Lower lobe of right lung (tissue), 2 donors: ENCODE data around the gene TINAGL1. TPM values are rescaled to one million over a fixed set of nuclear protein-coding genes. Genes with fewer than 3 reads are reported as not detected.

Source experiments
- ATAC-seq, 2 donors: fragments of 200-7000 bp; cut with Tn5 transposase; one replicate each; pipeline ENCODE4 v1.9.1; 2020 to 2022; ENCODE audit warnings: mild to moderate bottlenecking in 2 of 2, moderate library complexity in 2 of 2
- DNase-seq: peaks from one replicate; pipeline ENCODE4 v3.0.0-alpha.2; 2020
- H3K27ac ChIP-seq: fragments of 200-600 bp; one replicate; pipeline ENCODE4 v1.8.0; 2022
- H3K27me3 ChIP-seq: fragments of 200-600 bp; one replicate; pipeline ENCODE4 v1.8.0; 2022; ENCODE audit warnings: low read depth
- H3K36me3 ChIP-seq: fragments of 200-600 bp; one replicate; pipeline ENCODE4 v1.8.0; 2022; ENCODE audit warnings: mild to moderate bottlenecking
- H3K4me1 ChIP-seq: fragments of 200-600 bp; one replicate; pipeline ENCODE4 v1.8.0; 2022
- H3K4me3 ChIP-seq: fragments of 200-600 bp; one replicate; pipeline ENCODE4 v1.8.0; 2022; ENCODE audit warnings: mild to moderate bottlenecking
- H3K9me3 ChIP-seq: fragments of 200-600 bp; one replicate; pipeline ENCODE4 v1.8.0; 2022
- CTCF ChIP-seq: fragments of 200-600 bp; IDR thresholded peaks from one replicate; pipeline ENCODE4 v1.8.0; 2022; ENCODE audit warnings: antibody characterized with exemption, mild to moderate bottlenecking
- intact Hi-C: fragments of 100-400 bp; cut with DNase I; formaldehyde crosslinking; loops from one replicate; pipeline ENCODE4 v1.11.0; 2022
- total RNA-seq: library from RNA; stranded (reverse); fragmentation: NEBNext Ultra II Directional; extraction: Animal tissue kit (Norgen Biotek cat#: 25700); gene quantifications from one replicate; pipeline ENCODE4 v1.2.1, GENCODE V29; 2021
- donor health status: DM: no; HTN: yes; CAD: no; lungs with severe emphysema.

Gene TINAGL1
- total RNA-seq, 1 donor from 2014 or later = 64.5 TPM

- H3K9me3 ChIP-seq = no peaks in the 10 kb centered on the region
- no peak for TF ChIP-seq CTCF
- no peak overlapping the region for H3K27ac ChIP-seq
- H3K4me3 ChIP-seq = no peak overlapping the region
- no peaks in the 10 kb centered on the region for H3K36me3 ChIP-seq
- intact Hi-C loops = no loop called here
- DNase-seq (no peak), ATAC-seq (no peak)
- peaks cover 13% of the 10 kb centered on the region for H3K4me1 ChIP-seq
- peaks cover 19% of the 10 kb centered on the region for H3K27me3 ChIP-seq
Measured at GRCh38 chr1:31620631-31621497, 44.5 kb downstream of the TINAGL1 start.

DNA sequence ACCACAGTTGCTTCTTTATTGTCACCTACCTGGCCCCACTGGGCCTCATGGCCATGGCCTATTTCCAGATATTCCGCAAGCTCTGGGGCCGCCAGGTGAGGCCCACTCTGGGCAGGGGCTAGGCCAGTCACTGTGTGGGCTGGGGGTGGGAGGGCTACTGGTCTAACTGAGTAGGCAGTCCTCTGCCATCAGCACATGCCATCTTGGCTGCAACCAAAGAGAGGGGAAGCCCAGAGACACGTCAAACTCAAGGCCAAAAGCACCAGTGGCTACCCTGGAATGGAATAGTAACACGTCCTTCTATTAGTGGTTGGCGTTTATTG is 45.1 kb downstream of the TINAGL1 start:
- no peaks in the 10 kb centered on the region for H3K9me3 ChIP-seq
- no peak for ATAC-seq
- H3K36me3 ChIP-seq = no peaks in the 10 kb centered on the region
- H3K4me1 ChIP-seq = peaks cover 19% of the 10 kb centered on the region
- DNase-seq = no peak
- peaks cover 19% of the 10 kb centered on the region for H3K27me3 ChIP-seq
- H3K4me3 ChIP-seq = no peak overlapping the region
- TF ChIP-seq CTCF = no peak
- H3K27ac ChIP-seq = no peak overlapping the region
- intact Hi-C loops = no loop called here

GRCh38 chr1:31621847-31622730 is 45.8 kb downstream of the TINAGL1 start:
- H3K27ac ChIP-seq = no peak overlapping the region
- DNase-seq = no peak

GRCh38 chr1:31623365-31623764 is 47.0 kb downstream of the TINAGL1 start:
- TF ChIP-seq CTCF = no peak

More at GRCh38 chr1:31621847-31622730, 45.8 kb downstream of the TINAGL1 start:
- no peak for TF ChIP-seq CTCF
- Histone ChIP-seq H3K9me3 (no peaks in the 10 kb centered on the region), H3K36me3 (no peaks in the 10 kb centered on the region), H3K27me3 (peaks cover 14% of the 10 kb centered on the region), H3K4me1 (peaks cover 25% of the 10 kb centered on the region), H3K4me3 (no peak overlapping the region)
- no peak for ATAC-seq
- intact Hi-C loops = no loop called here

DNA sequence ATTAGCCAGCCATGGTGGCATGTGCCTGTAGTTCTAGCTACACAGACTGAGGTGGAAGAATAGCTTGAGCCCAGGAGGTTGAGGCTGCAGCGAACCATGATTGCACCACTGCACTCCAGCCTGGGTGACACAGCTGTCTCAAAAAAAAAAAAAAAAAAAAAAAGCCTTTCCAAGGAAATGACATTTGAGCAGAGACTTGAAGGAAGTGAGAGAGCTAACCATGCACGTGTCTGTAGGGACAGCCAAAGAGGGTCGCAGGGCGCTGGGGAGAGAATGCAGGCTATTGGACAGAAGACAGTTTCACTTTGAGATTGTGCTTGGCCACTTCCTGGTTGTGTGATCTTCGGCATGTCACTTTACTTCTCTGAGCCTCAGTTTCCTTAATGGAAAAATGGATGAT is 48.0 kb downstream of the TINAGL1 start:
- H3K4me3 ChIP-seq = no peak overlapping the region
- no peak overlapping the region for H3K27ac ChIP-seq
- intact Hi-C loops = no loop called here
- ATAC-seq = no peak
- peaks cover 34% of the 10 kb centered on the region for H3K4me1 ChIP-seq
- no peak for DNase-seq
- peaks cover 20% of the 10 kb centered on the region for H3K36me3 ChIP-seq
- no peaks in the 10 kb centered on the region for H3K9me3 ChIP-seq
- no peak for TF ChIP-seq CTCF
- H3K27me3 ChIP-seq = no peaks in the 10 kb centered on the region

More at GRCh38 chr1:31623365-31623764, 47.0 kb downstream of the TINAGL1 start:
- Histone ChIP-seq H3K4me1 (peaks cover 24% of the 10 kb centered on the region), H3K36me3 (peaks cover 11% of the 10 kb centered on the region), H3K27me3 (peaks cover 1% of the 10 kb centered on the region), H3K27ac (no peak overlapping the region), H3K9me3 (no peaks in the 10 kb centered on the region), H3K4me3 (no peak overlapping the region)
- intact Hi-C loops = no loop called here
- no peak for ATAC-seq
- DNase-seq = no peak
